DOHH2 (cell line): Measurements from ENCODE around the gene MSL3B.

Source experiments
- EZH2phosphoT487 ChIP-seq: fragments of 200-600 bp; sonication (generic); IDR thresholded peaks from 2 replicates; pipeline ENCODE4 v1.6.1; 2017; ENCODE audit warnings: borderline replicate concordance, mild to moderate bottlenecking, antibody characterized with exemption, low read length, moderate library complexity, mixed read lengths
- TF ChIP-seq, protein P1 (sequence below): fragments of 200-600 bp; sonication (generic); IDR thresholded peaks from one replicate; pipeline ENCODE4 v1.5.1; 2014; ENCODE audit warnings: antibody characterized with exemption, mild to moderate bottlenecking, low read depth, low read length; ENCODE audit not compliant: poor library complexity, severe bottlenecking

- TF ChIP-seq, protein P1, sequence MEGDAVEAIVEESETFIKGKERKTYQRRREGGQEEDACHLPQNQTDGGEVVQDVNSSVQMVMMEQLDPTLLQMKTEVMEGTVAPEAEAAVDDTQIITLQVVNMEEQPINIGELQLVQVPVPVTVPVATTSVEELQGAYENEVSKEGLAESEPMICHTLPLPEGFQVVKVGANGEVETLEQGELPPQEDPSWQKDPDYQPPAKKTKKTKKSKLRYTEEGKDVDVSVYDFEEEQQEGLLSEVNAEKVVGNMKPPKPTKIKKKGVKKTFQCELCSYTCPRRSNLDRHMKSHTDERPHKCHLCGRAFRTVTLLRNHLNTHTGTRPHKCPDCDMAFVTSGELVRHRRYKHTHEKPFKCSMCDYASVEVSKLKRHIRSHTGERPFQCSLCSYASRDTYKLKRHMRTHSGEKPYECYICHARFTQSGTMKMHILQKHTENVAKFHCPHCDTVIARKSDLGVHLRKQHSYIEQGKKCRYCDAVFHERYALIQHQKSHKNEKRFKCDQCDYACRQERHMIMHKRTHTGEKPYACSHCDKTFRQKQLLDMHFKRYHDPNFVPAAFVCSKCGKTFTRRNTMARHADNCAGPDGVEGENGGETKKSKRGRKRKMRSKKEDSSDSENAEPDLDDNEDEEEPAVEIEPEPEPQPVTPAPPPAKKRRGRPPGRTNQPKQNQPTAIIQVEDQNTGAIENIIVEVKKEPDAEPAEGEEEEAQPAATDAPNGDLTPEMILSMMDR = no peak
- no peak for TF ChIP-seq EZH2phosphoT487
Measured at GRCh38 chr2:233882353-233882752, 14.2 kb upstream of the MSL3B start.
